ENCODE results near the gene CASZ1.

Gene CASZ1

GRCh38 chr1:10608690-10609089 lies 187.8 kb downstream of the CASZ1 start:
- no peak for DNase-seq (ENCODE audit: low read depth, low spot score)
- TF ChIP-seq YY1 (IDR thresholded peaks at IDR 0.05; ENCODE audit: insufficient read depth, insufficient read length), result no peak
- no peak for TF ChIP-seq ZNF274 (IDR thresholded peaks at IDR 0.05; ENCODE audit: low read depth, low read length)
- no peak for TF ChIP-seq SUZ12 (IDR thresholded peaks at IDR 0.05; ENCODE audit: extremely low read depth, insufficient read depth, insufficient read length)
- Histone ChIP-seq H3K36me3 (ENCODE audit: insufficient read depth, insufficient read length, low read length) (no peaks in the 10 kb centered on the region), H3K4me3 (ENCODE audit: insufficient read length, low read depth) (no peak overlapping the region), H3K9me3 (ENCODE audit: insufficient read depth, low read length) (no peaks in the 10 kb centered on the region), H3K4me1 (ENCODE audit: insufficient read depth, insufficient read length) (no peaks in the 10 kb centered on the region), H3K27me3 (ENCODE audit: insufficient read depth, insufficient read length) (no peaks in the 10 kb centered on the region), H3K9ac (ENCODE audit: insufficient read length, low read depth) (no peak overlapping the region)

- DNase-seq (ENCODE audit: low read depth, low spot score), result no peak
- no peak for TF ChIP-seq ZNF274 (IDR thresholded peaks at IDR 0.05; ENCODE audit: low read depth, low read length)
- no peaks in the 10 kb centered on the region for H3K36me3 ChIP-seq (ENCODE audit: insufficient read depth, insufficient read length, low read length)
- no peaks in the 10 kb centered on the region for H3K27me3 ChIP-seq (ENCODE audit: insufficient read depth, insufficient read length)
- H3K4me3 ChIP-seq (ENCODE audit: insufficient read length, low read depth), result no peak overlapping the region
- H3K9me3 ChIP-seq (ENCODE audit: insufficient read depth, low read length), result no peaks in the 10 kb centered on the region
- no peak overlapping the region for H3K9ac ChIP-seq (ENCODE audit: insufficient read length, low read depth)
- no peaks in the 10 kb centered on the region for H3K4me1 ChIP-seq (ENCODE audit: insufficient read depth, insufficient read length)
These were observed 189.2 kb downstream of the CASZ1 start for GRCh38 chr1:10607228-10607627.

- Histone ChIP-seq H3K4me1 (ENCODE audit: insufficient read depth, insufficient read length) (peaks cover 3% of the 10 kb centered on the region), H3K4me3 (ENCODE audit: insufficient read length, low read depth) (no peak overlapping the region), H3K36me3 (ENCODE audit: insufficient read depth, insufficient read length, low read length) (no peaks in the 10 kb centered on the region), H3K9me3 (ENCODE audit: insufficient read depth, low read length) (no peaks in the 10 kb centered on the region), H3K27me3 (ENCODE audit: insufficient read depth, insufficient read length) (no peaks in the 10 kb centered on the region), H3K9ac (ENCODE audit: insufficient read length, low read depth) (no peak overlapping the region)
- TF ChIP-seq SUZ12 (IDR thresholded peaks at IDR 0.05; ENCODE audit: extremely low read depth, insufficient read depth, insufficient read length), result no peak
- TF ChIP-seq YY1 (IDR thresholded peaks at IDR 0.05; ENCODE audit: insufficient read depth, insufficient read length), result no peak
- no peak for TF ChIP-seq ZNF274 (IDR thresholded peaks at IDR 0.05; ENCODE audit: low read depth, low read length)
- no peak for DNase-seq (ENCODE audit: low read depth, low spot score)
These were observed 190.4 kb downstream of the CASZ1 start for GRCh38 chr1:10606064-10606463.

GRCh38 chr1:10604966-10605365 lies 191.5 kb downstream of the CASZ1 start:
- Histone ChIP-seq H3K4me3 (ENCODE audit: insufficient read length, low read depth) (no peak overlapping the region), H3K4me1 (ENCODE audit: insufficient read depth, insufficient read length) (peaks cover 3% of the 10 kb centered on the region), H3K27me3 (ENCODE audit: insufficient read depth, insufficient read length) (no peaks in the 10 kb centered on the region), H3K9me3 (ENCODE audit: insufficient read depth, low read length) (no peaks in the 10 kb centered on the region), H3K36me3 (ENCODE audit: insufficient read depth, insufficient read length, low read length) (no peaks in the 10 kb centered on the region), H3K9ac (ENCODE audit: insufficient read length, low read depth) (no peak overlapping the region)
- TF ChIP-seq SUZ12 (IDR thresholded peaks at IDR 0.05; ENCODE audit: extremely low read depth, insufficient read depth, insufficient read length), result no peak
- DNase-seq (ENCODE audit: low read depth, low spot score), result no peak

GRCh38 chr1:10602936-10603335 lies 193.5 kb downstream of the CASZ1 start:
- H3K9ac ChIP-seq (ENCODE audit: insufficient read length, low read depth), result no peak overlapping the region
- H3K4me1 ChIP-seq (ENCODE audit: insufficient read depth, insufficient read length), result peaks cover 3% of the 10 kb centered on the region
- no peaks in the 10 kb centered on the region for H3K9me3 ChIP-seq (ENCODE audit: insufficient read depth, low read length)
- DNase-seq (ENCODE audit: low read depth, low spot score), result no peak
- H3K27me3 ChIP-seq (ENCODE audit: insufficient read depth, insufficient read length), result no peaks in the 10 kb centered on the region
- TF ChIP-seq YY1 (IDR thresholded peaks at IDR 0.05; ENCODE audit: insufficient read depth, insufficient read length) (no peak), ZNF274 (IDR thresholded peaks at IDR 0.05; ENCODE audit: low read depth, low read length) (no peak), SUZ12 (IDR thresholded peaks at IDR 0.05; ENCODE audit: extremely low read depth, insufficient read depth, insufficient read length) (no peak)
- no peaks in the 10 kb centered on the region for H3K36me3 ChIP-seq (ENCODE audit: insufficient read depth, insufficient read length, low read length)
- no peak overlapping the region for H3K4me3 ChIP-seq (ENCODE audit: insufficient read length, low read depth)

- no peak for TF ChIP-seq YY1 (IDR thresholded peaks at IDR 0.05; ENCODE audit: insufficient read depth, insufficient read length)
- no peak for TF ChIP-seq SUZ12 (IDR thresholded peaks at IDR 0.05; ENCODE audit: extremely low read depth, insufficient read depth, insufficient read length)
- TF ChIP-seq ZNF274 (IDR thresholded peaks at IDR 0.05; ENCODE audit: low read depth, low read length), result no peak
- Histone ChIP-seq H3K9me3 (ENCODE audit: insufficient read depth, low read length) (no peaks in the 10 kb centered on the region), H3K9ac (ENCODE audit: insufficient read length, low read depth) (no peak overlapping the region), H3K4me3 (ENCODE audit: insufficient read length, low read depth) (no peak overlapping the region), H3K4me1 (ENCODE audit: insufficient read depth, insufficient read length) (peaks cover 7% of the 10 kb centered on the region), H3K27me3 (ENCODE audit: insufficient read depth, insufficient read length) (no peaks in the 10 kb centered on the region), H3K36me3 (ENCODE audit: insufficient read depth, insufficient read length, low read length) (peaks cover 2% of the 10 kb centered on the region)
- DNase-seq (ENCODE audit: low read depth, low spot score), result no peak
These were observed 194.9 kb downstream of the CASZ1 start for GRCh38 chr1:10601342-10602070.

- Histone ChIP-seq H3K9me3 (ENCODE audit: insufficient read depth, low read length) (no peaks in the 10 kb centered on the region), H3K27me3 (ENCODE audit: insufficient read depth, insufficient read length) (no peaks in the 10 kb centered on the region), H3K4me3 (ENCODE audit: insufficient read length, low read depth) (no peak overlapping the region), H3K36me3 (ENCODE audit: insufficient read depth, insufficient read length, low read length) (peaks cover 2% of the 10 kb centered on the region), H3K4me1 (ENCODE audit: insufficient read depth, insufficient read length) (peaks cover 7% of the 10 kb centered on the region), H3K9ac (ENCODE audit: insufficient read length, low read depth) (no peak overlapping the region)
- TF ChIP-seq ZNF274 (IDR thresholded peaks at IDR 0.05; ENCODE audit: low read depth, low read length) (no peak), YY1 (IDR thresholded peaks at IDR 0.05; ENCODE audit: insufficient read depth, insufficient read length) (no peak), SUZ12 (IDR thresholded peaks at IDR 0.05; ENCODE audit: extremely low read depth, insufficient read depth, insufficient read length) (no peak)
- no peak for DNase-seq (ENCODE audit: low read depth, low spot score)
These were observed 197.1 kb downstream of the CASZ1 start for GRCh38 chr1:10599194-10599861.
